ENCODE data around the gene CYP11A1.

- TF ChIP-seq POLR2A (IDR thresholded peaks at IDR 0.05) (no peak), EP300 (IDR thresholded peaks at IDR 0.05) (no peak), CTCF (IDR thresholded peaks at IDR 0.05) (no peak)
Measured at GRCh38 chr15:74415966-74416916, 48.8 kb upstream of the CYP11A1 start.

Data from suprapubic skin (tissue), 3 donors.